ENCODE measurements around the gene TP53BP2.
"Not testable (repeated sequence)": the region's sequence is repeated elsewhere in the genome, so short reads cannot be mapped to it uniquely, and the experiment has no call there.

Gene TP53BP2

GRCh38 chr1:223740038-223740736, 105.6 kb downstream of the TP53BP2 start:
- DNase-seq (ENCODE audit: low spot score) = not testable (repeated sequence)

GRCh38 chr1:223739366-223740037, 106.2 kb downstream of the TP53BP2 start:
- no peak for DNase-seq (ENCODE audit: low spot score)

GRCh38 chr1:223738465-223739365, 107.0 kb downstream of the TP53BP2 start:
- no peak for DNase-seq (ENCODE audit: low spot score)

- DNase-seq (ENCODE audit: low spot score) = no peak
These were observed 108.4 kb downstream of the TP53BP2 start for GRCh38 chr1:223737342-223737741.

- DNase-seq (ENCODE audit: low spot score) = not testable (repeated sequence)
These were observed 109.1 kb downstream of the TP53BP2 start for GRCh38 chr1:223736638-223737037.

GRCh38 chr1:223733898-223734852, 111.6 kb downstream of the TP53BP2 start:
- no peak for DNase-seq (ENCODE audit: low spot score)

GRCh38 chr1:223732993-223733798, 112.6 kb downstream of the TP53BP2 start:
- no peak for DNase-seq (ENCODE audit: low spot score)

GRCh38 chr1:223731133-223731770, 114.5 kb downstream of the TP53BP2 start:
- DNase-seq (ENCODE audit: low spot score) = no peak

GRCh38 chr1:223730479-223731132, 115.1 kb downstream of the TP53BP2 start:
- no peak for DNase-seq (ENCODE audit: low spot score)

GRCh38 chr1:223729906-223730305, 115.8 kb downstream of the TP53BP2 start:
- DNase-seq (ENCODE audit: low spot score) = no peak
